NCI-H1436 (cell line): Measurements from ENCODE around the gene OPN5.

Source experiments
- DNase-seq: peaks from one replicate; lab custom pipeline; 2025; lab: John Stamatoyannopoulos, UW

Gene OPN5

GRCh38 chr6:47862731-47863130, 80.9 kb downstream of the OPN5 start:
- no peak for DNase-seq

GRCh38 chr6:47865206-47865605, 83.4 kb downstream of the OPN5 start:
- DNase-seq: no peak

- DNase-seq: no peak
Observed at GRCh38 chr6:47875593-47875992, 93.8 kb downstream of the OPN5 start.
